HG02973 (cell line): ENCODE data around the gene MYG1.

Experiments
- ATAC-seq: cut with Tn5 transposase; IDR thresholded peaks from one replicate; pipeline ENCODE4 v1.9.1; 2021; ENCODE audit warnings: moderate library complexity; ENCODE audit not compliant: unreplicated experiment

MYG1 gene

DNA sequence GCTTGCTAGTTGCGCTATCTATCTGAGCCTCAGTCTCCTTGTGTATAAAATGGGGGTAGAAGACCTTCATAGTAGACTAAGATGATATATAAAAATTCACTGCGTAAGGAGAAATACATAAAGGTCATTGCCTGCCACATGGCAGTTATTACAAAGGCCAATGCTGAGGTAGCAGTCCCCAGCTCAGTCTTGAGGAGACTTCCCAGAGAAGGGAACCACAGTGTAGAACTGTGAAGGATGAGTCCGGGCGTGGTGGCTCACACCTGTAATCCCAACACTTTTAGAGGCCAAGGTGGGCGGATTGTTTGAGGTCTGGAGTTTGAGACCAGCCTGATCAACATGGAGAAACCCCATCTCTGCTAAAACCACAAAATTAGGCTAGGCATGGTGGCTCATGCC lies 53.8 kb downstream of the MYG1 start:
- no peak for ATAC-seq

DNA sequence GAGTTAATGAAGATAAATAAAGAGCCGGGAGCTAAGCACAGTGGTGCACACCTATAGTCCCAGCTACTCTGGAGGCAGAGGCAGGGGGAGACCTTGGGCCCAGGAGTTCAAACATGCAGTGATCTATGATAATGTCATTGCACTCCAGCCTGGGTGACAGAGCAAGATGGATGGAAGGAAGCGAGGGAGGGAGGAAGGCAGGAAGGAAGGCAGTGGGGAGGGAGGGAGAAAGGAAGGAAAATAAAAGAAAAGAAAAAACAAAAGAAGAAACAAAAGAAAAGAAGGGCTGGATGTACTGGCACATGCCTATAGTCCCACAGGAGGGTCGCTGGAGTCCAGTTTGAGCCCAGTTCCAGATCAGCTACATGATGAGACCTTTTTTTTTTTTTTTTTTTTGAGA lies 55.6 kb downstream of the MYG1 start:
- no peak for ATAC-seq
